HG03280 (cell line): ENCODE measurements around the gene CD82.

Experiments
- ATAC-seq: cut with Tn5 transposase; IDR thresholded peaks from one replicate; pipeline ENCODE4 v1.9.1; 2021; ENCODE audit warnings: mild to moderate bottlenecking, moderate library complexity; ENCODE audit not compliant: unreplicated experiment

The CD82 gene

GRCh38 chr11:44614281-44614775 is 48.9 kb downstream of the CD82 start:
- ATAC-seq, result no peak

DNA sequence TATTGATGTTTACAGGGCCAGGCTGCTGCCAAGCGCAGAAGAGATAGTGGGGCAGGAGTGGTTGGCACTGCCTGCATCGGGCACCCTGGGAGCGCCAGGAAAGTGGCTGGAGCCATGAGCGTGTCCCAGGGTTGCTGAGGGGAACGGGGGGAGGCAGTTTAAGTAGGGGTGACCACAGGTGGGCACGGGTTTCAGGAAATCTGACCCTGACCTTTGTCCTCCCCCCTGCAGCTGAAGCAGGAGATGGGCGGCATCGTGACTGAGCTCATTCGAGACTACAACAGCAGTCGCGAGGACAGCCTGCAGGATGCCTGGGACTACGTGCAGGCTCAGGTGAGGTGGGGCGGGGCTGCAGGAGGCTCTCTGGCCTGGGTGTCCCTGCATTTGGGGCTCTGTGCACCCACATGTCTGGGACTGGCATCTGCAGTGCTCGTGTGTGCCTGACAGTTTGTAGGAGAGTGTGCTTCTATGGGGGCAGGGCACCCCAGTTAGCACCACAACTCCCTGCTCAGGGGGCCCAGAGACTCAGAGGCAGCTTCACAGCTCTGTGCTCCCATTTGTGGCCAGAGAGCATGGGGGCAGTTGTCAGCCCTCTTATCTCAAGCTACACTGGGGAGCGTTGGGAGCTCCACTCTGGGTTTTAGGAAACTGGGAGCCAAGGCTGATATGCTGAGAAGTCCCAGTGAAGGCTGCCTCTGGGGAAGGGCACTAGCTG is 49.7 kb downstream of the CD82 start:
- ATAC-seq, result no peak

GRCh38 chr11:44615913-44616791 is 50.7 kb downstream of the CD82 start:
- no peak for ATAC-seq

GRCh38 chr11:44617671-44618461 is 52.4 kb downstream of the CD82 start:
- ATAC-seq, result no peak

- ATAC-seq, result no peak
These were observed 53.3 kb downstream of the CD82 start for GRCh38 chr11:44618561-44619425.

- no peak for ATAC-seq
These were observed 54.9 kb downstream of the CD82 start for GRCh38 chr11:44620328-44620725.

- ATAC-seq, result no peak
These were observed 55.7 kb downstream of the CD82 start for GRCh38 chr11:44621140-44621681.

- no peak for ATAC-seq
These were observed 56.3 kb downstream of the CD82 start for GRCh38 chr11:44621784-44622183.

GRCh38 chr11:44622190-44622650 is 56.8 kb downstream of the CD82 start:
- ATAC-seq, result no peak

DNA sequence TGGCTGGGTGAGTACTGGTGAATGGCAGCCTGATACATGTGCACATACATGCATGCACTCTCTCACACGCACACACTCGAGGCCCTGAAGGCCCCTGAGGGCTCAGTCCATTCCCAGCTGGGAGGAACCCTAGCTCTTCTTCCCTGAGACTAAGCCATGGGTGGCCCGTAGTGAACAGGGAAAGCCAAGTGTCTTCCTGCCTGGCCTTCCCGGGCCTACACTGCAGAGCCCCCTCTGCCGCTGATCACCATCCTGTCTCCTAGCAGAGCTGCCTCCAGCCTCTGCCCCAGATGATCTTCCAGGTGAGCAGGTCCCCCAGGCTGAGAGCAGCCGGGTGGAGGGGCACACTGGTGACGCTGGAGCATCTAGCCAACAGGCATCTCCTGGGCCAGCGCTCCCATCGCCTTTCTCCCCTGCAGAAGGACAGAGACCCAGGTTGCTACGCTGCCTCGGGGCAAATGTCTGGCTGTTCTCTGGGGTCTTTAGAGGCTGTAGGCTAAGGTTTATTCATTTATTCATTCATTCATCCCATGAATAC is 57.3 kb downstream of the CD82 start:
- ATAC-seq, result no peak

DNA sequence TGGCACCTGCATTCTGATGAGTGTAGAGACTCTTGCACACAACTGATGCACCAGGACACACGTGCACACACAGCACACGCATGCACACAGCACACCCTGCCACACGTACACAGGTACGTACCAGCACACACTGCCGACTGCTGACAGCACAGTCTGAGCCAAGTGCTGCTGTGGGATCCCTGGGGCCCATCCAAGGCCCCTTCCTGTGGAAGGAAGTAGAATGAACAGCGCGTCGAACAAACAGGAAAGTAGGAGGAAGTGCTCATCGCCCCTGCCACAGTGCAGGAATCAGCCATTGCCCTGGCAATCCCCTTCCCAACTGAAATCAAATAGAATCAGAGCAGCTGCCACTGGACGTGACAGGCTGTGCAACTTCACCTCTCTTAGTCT is 57.9 kb downstream of the CD82 start:
- no peak for ATAC-seq

DNA sequence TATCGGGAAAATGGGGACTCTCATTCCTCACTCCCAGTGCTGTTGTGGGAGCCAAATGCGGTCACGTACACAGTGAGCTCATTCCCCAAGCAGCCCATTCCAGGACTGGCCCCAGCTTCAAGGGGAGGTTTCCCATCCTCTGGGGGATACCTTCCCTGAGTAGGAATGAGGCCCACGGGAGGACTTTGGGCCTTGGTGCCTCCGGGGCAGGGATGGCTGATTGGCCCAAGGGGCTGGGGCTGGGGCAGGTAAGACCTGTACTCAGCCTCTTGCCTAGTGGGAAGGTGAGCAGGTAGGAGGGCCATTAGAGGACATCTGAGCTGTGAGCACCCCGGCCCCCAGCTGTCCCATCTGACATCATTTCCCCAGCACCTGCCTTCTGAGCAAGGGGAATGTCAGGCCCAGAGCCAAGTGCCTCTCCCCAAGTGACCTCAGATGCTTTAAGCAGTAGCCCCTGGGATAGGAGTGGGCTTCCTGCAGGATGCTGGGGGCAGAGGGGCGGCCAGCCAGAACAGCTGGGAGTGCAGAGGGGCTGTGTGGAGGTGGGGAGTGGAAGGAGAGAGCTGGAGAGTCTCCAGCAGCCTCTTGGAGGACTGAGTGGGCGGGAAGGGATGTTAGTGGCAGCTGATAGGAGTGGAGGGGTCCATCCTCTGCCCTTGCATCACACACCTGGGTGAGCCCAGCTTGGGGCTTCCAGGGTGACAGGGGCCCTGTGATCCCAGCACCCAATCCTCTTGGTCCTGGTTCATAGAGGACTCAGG is 58.4 kb downstream of the CD82 start:
- no peak for ATAC-seq

GRCh38 chr11:44624761-44625221 is 59.3 kb downstream of the CD82 start:
- no peak for ATAC-seq

- no peak for ATAC-seq
These were observed 60.5 kb downstream of the CD82 start for GRCh38 chr11:44625759-44626523.

- no peak for ATAC-seq
These were observed 61.2 kb downstream of the CD82 start for GRCh38 chr11:44626645-44627044.

DNA sequence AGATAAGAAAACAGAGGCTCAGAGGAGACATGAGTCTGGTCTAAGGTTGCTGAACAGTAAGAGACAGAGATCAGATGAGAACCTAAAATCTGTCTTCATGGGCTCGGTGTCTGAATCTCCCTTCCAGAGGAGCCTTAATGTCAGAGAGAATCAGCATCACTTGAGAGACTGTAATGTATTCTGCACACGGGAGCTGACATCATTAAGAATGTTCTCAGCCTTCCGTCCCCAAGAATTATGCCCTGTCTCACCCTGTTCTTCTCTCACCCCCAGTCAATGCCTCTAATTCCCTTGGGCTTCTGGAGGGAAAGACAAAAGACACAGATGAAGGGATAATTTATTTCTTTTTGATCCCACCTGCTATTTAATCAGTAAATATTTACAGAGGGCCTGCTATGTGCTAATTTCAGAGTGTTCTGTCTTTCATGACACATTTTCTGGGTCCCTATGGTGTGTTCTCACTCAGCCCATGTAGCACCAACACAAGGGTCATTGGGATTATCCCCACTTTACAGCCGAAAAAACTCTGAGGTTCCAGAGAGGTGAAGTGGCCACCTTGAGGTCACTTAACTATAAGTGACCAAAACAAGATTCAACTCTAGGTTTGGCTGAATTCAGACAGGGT is 61.8 kb downstream of the CD82 start:
- no peak for ATAC-seq

GRCh38 chr11:44627911-44628729 is 62.7 kb downstream of the CD82 start:
- ATAC-seq, result no peak
